GM06990 (cell line): ENCODE measurements around the gene VEGFA.

Experiments used
- DNase-seq: peaks from one replicate; pipeline ENCODE4 v3.0.0-alpha.2; 2011; ENCODE audit not compliant: insufficient read length; ENCODE audit errors: extremely low read depth
- H3K27me3 ChIP-seq: replicated peaks from 2 replicates; pipeline ENCODE4 v1.6.0; 2011; ENCODE audit warnings: low read length; ENCODE audit not compliant: control insufficient read depth, insufficient read depth
- H3K36me3 ChIP-seq: 2 replicates; pipeline ENCODE4 v1.5.1; 2011; ENCODE audit warnings: low read length; ENCODE audit not compliant: control insufficient read depth, insufficient read depth
- H3K4me3 ChIP-seq: replicated peaks from 2 replicates; pipeline ENCODE4 v1.5.1; 2011; ENCODE audit warnings: low read depth, mild to moderate bottlenecking, control low read depth, low read length
- TF ChIP-seq, protein P1 (sequence below): IDR thresholded peaks from 2 replicates; pipeline ENCODE4 v1.5.1; 2011; ENCODE audit warnings: low read length, control low read depth, mild to moderate bottlenecking, inconsistent platforms; ENCODE audit not compliant: insufficient read depth, poor library complexity, severe bottlenecking

Gene VEGFA

DNA sequence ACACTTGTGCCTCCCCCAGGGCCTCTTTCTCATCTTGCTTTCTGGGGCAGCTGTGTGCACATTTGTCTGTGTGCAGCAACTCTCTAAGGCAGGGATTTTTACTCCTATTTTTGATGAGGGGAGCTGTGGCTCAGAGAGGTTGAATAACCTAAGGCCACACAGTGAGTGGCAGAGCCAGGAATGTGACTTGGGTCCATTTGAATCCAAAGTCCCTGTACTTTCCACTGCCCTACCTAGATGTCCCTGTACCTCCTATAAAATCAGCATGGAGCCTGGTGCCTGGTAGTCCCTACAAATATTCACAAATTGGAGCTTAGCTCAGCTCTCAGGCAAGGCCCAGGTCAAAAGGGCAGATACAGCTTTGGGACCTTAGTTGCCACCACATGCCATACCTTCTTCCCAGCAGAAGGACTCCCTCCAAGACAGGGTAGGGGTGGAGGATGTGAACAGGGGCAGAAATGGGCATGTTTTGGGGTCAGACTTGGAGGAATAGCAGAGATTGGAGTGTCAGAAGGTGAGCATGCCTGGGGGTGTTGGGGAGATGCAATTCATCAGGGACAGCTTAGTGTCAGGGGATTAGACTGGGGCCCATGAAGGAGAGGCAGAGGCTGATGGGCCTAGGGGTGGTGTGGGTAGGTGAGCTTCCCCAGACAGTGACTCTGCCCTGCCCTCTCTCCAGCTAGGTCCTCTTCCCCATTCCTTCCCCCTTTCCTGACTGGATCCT is 4.1 kb upstream of the VEGFA start:
- Histone ChIP-seq H3K27me3 (no peaks in the 10 kb centered on the region), H3K4me3 (no peak overlapping the region), H3K36me3 (no peaks in the 10 kb centered on the region)
- DNase-seq: no peak
- TF ChIP-seq, protein P1, sequence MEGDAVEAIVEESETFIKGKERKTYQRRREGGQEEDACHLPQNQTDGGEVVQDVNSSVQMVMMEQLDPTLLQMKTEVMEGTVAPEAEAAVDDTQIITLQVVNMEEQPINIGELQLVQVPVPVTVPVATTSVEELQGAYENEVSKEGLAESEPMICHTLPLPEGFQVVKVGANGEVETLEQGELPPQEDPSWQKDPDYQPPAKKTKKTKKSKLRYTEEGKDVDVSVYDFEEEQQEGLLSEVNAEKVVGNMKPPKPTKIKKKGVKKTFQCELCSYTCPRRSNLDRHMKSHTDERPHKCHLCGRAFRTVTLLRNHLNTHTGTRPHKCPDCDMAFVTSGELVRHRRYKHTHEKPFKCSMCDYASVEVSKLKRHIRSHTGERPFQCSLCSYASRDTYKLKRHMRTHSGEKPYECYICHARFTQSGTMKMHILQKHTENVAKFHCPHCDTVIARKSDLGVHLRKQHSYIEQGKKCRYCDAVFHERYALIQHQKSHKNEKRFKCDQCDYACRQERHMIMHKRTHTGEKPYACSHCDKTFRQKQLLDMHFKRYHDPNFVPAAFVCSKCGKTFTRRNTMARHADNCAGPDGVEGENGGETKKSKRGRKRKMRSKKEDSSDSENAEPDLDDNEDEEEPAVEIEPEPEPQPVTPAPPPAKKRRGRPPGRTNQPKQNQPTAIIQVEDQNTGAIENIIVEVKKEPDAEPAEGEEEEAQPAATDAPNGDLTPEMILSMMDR: no peak

DNA sequence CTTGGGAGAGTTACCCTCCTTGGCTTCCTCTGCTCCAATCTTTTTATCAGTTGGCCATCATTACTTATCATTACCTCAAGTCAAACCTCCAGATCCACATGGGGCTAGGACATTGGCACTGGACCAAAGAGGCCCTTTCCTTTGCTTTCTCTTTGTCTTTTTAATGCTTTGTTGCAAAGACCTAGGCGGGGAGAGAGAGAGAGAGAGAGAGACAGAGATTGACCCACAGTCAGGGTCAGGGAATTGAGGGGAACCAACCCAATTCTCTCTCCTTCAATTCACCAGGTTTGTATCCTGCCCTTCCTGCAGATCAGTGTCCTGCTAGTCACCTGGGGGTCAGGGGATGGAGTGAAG is 3.5 kb upstream of the VEGFA start:
- H3K4me3 ChIP-seq: no peak overlapping the region
- no peaks in the 10 kb centered on the region for H3K36me3 ChIP-seq
- no peaks in the 10 kb centered on the region for H3K27me3 ChIP-seq
- TF ChIP-seq, protein P1: no peak
- no peak for DNase-seq

DNA sequence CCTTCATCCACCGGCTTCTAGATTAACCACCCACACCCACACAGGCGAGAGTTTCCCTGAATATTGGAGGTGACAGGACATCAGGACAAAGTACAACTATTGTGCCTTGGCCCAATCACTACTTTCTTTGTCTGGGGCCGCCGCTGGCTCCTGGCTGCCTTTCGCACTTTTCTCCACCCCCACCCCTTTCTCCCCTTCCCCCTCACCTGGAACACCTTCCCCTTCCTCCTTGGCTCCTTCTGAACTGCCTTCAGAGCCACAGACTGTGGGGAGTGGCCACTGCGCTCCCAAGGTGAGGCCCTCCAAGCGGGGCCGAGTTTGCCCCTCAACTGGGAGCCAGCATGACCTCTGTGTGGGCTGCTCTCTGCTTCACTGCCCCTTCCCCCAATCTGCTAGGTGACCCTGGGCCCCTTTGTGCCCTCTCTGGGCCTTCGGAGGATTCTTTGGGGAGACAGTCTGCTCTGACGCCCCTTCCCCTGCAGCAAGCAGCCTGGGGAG is 3.0 kb upstream of the VEGFA start:
- Histone ChIP-seq H3K4me3 (no peak overlapping the region), H3K36me3 (no peaks in the 10 kb centered on the region), H3K27me3 (no peaks in the 10 kb centered on the region)
- TF ChIP-seq, protein P1: no peak
- DNase-seq: no peak

DNA sequence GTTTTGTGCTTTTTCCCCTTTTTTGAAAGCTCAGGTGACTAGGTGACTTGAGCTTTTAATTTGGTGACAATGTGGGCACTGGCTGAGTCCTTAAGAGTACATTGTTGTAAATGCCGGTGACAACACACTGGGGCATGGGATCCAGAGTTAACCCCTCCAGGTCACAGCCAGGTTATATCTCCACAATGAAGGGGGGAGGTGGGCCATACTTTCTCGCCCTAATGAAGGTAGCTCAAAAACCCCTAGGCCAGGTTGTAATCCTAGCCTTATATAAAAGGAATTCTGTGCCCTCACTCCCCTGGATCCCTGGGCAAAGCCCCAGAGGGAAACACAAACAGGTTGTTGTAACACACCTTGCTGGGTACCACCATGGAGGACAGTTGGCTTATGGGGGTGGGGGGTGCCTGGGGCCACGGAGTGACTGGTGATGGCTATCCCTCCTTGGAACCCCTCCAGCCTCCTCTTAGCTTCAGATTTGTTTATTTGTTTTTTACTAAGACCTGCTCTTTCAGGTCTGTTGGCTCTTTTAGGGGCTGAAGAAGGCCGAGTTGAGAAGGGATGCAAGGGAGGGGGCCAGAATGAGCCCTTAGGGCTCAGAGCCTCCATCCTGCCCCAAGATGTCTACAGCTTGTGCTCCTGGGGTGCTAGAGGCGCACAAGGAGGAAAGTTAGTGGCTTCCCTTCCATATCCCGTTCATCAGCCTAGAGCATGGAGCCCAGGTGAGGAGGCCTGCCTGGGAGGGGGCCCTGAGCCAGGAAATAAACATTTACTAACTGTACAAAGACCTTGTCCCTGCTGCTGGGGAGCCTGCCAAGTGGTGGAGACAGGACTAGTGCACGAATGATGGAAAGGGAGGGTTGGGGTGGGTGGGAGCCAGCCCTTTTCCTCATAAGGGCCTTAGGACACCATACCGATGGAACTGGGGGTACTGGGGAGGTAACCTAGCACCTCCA is 2.2 kb upstream of the VEGFA start:
- TF ChIP-seq, protein P1: no peak
- DNase-seq: no peak
- no peaks in the 10 kb centered on the region for H3K36me3 ChIP-seq
- H3K4me3 ChIP-seq: no peak overlapping the region
- no peaks in the 10 kb centered on the region for H3K27me3 ChIP-seq

DNA sequence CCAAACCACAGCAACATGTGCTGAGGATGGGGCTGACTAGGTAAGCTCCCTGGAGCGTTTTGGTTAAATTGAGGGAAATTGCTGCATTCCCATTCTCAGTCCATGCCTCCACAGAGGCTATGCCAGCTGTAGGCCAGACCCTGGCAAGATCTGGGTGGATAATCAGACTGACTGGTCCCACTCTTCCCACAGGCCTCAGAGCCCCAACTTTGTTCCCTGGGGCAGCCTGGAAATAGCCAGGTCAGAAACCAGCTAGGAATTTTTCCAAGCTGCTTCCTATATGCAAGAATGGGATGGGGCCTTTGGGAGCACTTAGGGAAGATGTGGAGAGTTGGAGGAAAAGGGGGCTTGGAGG is 1.5 kb upstream of the VEGFA start:
- no peak for DNase-seq
- no peak overlapping the region for H3K4me3 ChIP-seq
- H3K36me3 ChIP-seq: no peaks in the 10 kb centered on the region
- no peaks in the 10 kb centered on the region for H3K27me3 ChIP-seq
- TF ChIP-seq, protein P1: no peak
